Fibroblast of skin of scalp (primary cell): ENCODE measurements around the gene AP5S1. TPM values are rescaled to one million over a fixed set of nuclear protein-coding genes. Genes with fewer than 3 reads are reported as not detected.
"Not testable (repeated sequence)": the region's sequence is repeated elsewhere in the genome, so short reads cannot be mapped to it uniquely, and the experiment has no call there.

Experiments
- DNase-seq: peaks from one replicate; pipeline ENCODE4 v3.0.0-alpha.2; 2013
- polyA plus RNA-seq, 2 experiments: library from polyadenylated mRNA; unstranded; fragments of 120-200 nt; gene quantifications; one replicate each; pipeline ENCODE4 v1.2.1, GENCODE V29; 2013; ENCODE audit not compliant: insufficient read length in 2 of 2

AP5S1 gene
- polyA plus RNA-seq (2013, experiment 1 of 2; ENCODE audit: insufficient read length), result 14.2 TPM
- polyA plus RNA-seq (2013, experiment 2 of 2; ENCODE audit: insufficient read length), result 10.3 TPM

GRCh38 chr20:3820048-3820900 is at the start of gene AP5S1:
Gene AP5S1 (plus strand): TSS chr20:3820547. CDS start chr20:3822118, 1,571 bp downstream.
- DNase-seq, result peak; percentile 96

- no peak for DNase-seq
Observed at GRCh38 chr20:3771552-3772058, 48.7 kb upstream of the AP5S1 start.

- DNase-seq, result no peak
Observed at GRCh38 chr20:3775457-3776108, 44.8 kb upstream of the AP5S1 start.

GRCh38 chr20:3777381-3777715 is 43.0 kb upstream of the AP5S1 start:
- DNase-seq, result no peak

GRCh38 chr20:3777716-3778629 is 42.4 kb upstream of the AP5S1 start:
- DNase-seq, result peak; percentile 49

- no peak for DNase-seq
Observed at GRCh38 chr20:3778976-3779375, 41.4 kb upstream of the AP5S1 start.

- peak; percentile 96 for DNase-seq
Observed at GRCh38 chr20:3781153-3781910, 39.0 kb upstream of the AP5S1 start, which contains the start of gene SPEF1. Gene SPEF1 (minus strand): TSS chr20:3781448. CDS start chr20:3781287, 161 bp downstream.

- no peak for DNase-seq
Observed at GRCh38 chr20:3782597-3782996, 37.8 kb upstream of the AP5S1 start.

GRCh38 chr20:3783068-3783489 is 37.3 kb upstream of the AP5S1 start:
- DNase-seq, result no peak

- no peak for DNase-seq
Observed at GRCh38 chr20:3783511-3784195, 36.7 kb upstream of the AP5S1 start.

- no peak for DNase-seq
Observed at GRCh38 chr20:3784216-3784853, 36.0 kb upstream of the AP5S1 start.

GRCh38 chr20:3784863-3785239 is 35.5 kb upstream of the AP5S1 start:
- no peak for DNase-seq

GRCh38 chr20:3785240-3786125 is 34.9 kb upstream of the AP5S1 start:
- DNase-seq, result no peak

- DNase-seq, result peak; percentile 48
Observed at GRCh38 chr20:3786126-3786484, 34.2 kb upstream of the AP5S1 start.

- DNase-seq, result peak; percentile 89
Observed at GRCh38 chr20:3786665-3787323, 33.6 kb upstream of the AP5S1 start, which contains the start of gene CENPB. Gene CENPB (minus strand): TSS chr20:3786740. CDS start chr20:3786483, 257 bp downstream.

GRCh38 chr20:3787324-3788014 is 32.9 kb upstream of the AP5S1 start:
- DNase-seq, result peak; percentile 17

GRCh38 chr20:3788685-3789155 is 31.6 kb upstream of the AP5S1 start:
- no peak for DNase-seq

GRCh38 chr20:3789201-3789600 is 31.1 kb upstream of the AP5S1 start:
- not testable (repeated sequence) for DNase-seq
